Osteoblast (primary cell): ENCODE results near the gene CNKSR1. TPM values are rescaled to one million over a fixed set of nuclear protein-coding genes. Genes with fewer than 3 reads are reported as not detected.
A peak's percentile ranks its signal among the peaks of the same experiment; 100 is the strongest.
"Not testable (repeated sequence)": the region's sequence is repeated elsewhere in the genome, so short reads cannot be mapped to it uniquely, and the experiment has no call there.

Experiments
- DNase-seq: peaks from one replicate; pipeline ENCODE4 v3.0.0; 2011; ENCODE audit warnings: low spot score, mixed read lengths; ENCODE audit not compliant: insufficient read length; ENCODE audit errors: missing footprints
- H2AFZ ChIP-seq: 2 replicates; pipeline ENCODE4 v1.6.0; 2011; ENCODE audit warnings: mild to moderate bottlenecking, low read length
- H3K27ac ChIP-seq: 2 replicates; pipeline ENCODE4 v1.5.1; 2011; ENCODE audit warnings: mild to moderate bottlenecking, low read depth, low read length, moderate library complexity
- H3K27me3 ChIP-seq: 2 replicates; pipeline ENCODE4 v1.6.0; 2012; ENCODE audit warnings: mild to moderate bottlenecking, control low read depth, inconsistent platforms, low read length, moderate library complexity; ENCODE audit not compliant: insufficient read depth
- H3K36me3 ChIP-seq: 2 replicates; pipeline ENCODE4 v1.5.1; 2011; ENCODE audit warnings: mild to moderate bottlenecking, low read length, control low read depth, moderate library complexity; ENCODE audit not compliant: insufficient read depth
- H3K4me1 ChIP-seq: 2 replicates; pipeline ENCODE4 v1.5.1; 2011; ENCODE audit warnings: mild to moderate bottlenecking, low read length, control low read depth, moderate library complexity; ENCODE audit not compliant: insufficient read depth
- H3K4me2 ChIP-seq: 2 replicates; pipeline ENCODE4 v1.6.0; 2011; ENCODE audit warnings: mild to moderate bottlenecking, low read length; ENCODE audit not compliant: insufficient read depth
- H3K4me3 ChIP-seq: fragments of 200-600 bp; sonication (generic); 3 replicates; pipeline ENCODE4 v1.5.1; 2012; ENCODE audit warnings: mild to moderate bottlenecking, low read length, inconsistent platforms; ENCODE audit not compliant: insufficient read depth
- H3K79me2 ChIP-seq: 2 replicates; pipeline ENCODE4 v1.6.0; 2012; ENCODE audit warnings: mild to moderate bottlenecking, low read length, control low read depth, inconsistent platforms; ENCODE audit not compliant: insufficient read depth
- H3K9me3 ChIP-seq: 2 replicates; pipeline ENCODE4 v1.5.1; 2011; ENCODE audit warnings: low read depth, low read length, control low read depth
- H4K20me1 ChIP-seq: 2 replicates; pipeline ENCODE4 v1.6.0; 2012; ENCODE audit warnings: mild to moderate bottlenecking, low read length, control low read depth; ENCODE audit not compliant: insufficient read depth
- total RNA-seq: library from RNA; depleted of rRNA; stranded (reverse); fragments of >200 nt; gene quantifications from 2 replicates; pipeline ENCODE4 v1.2.3, GENCODE V29; 2012
- TF ChIP-seq, protein P1 (sequence below): IDR thresholded peaks from 2 replicates; pipeline ENCODE4 v1.5.1; 2011; ENCODE audit warnings: mild to moderate bottlenecking, low read depth, low read length, moderate library complexity; ENCODE audit errors: extremely low read depth

CNKSR1 gene
- total RNA-seq, 1 donor, result under 0.01 TPM

DNA sequence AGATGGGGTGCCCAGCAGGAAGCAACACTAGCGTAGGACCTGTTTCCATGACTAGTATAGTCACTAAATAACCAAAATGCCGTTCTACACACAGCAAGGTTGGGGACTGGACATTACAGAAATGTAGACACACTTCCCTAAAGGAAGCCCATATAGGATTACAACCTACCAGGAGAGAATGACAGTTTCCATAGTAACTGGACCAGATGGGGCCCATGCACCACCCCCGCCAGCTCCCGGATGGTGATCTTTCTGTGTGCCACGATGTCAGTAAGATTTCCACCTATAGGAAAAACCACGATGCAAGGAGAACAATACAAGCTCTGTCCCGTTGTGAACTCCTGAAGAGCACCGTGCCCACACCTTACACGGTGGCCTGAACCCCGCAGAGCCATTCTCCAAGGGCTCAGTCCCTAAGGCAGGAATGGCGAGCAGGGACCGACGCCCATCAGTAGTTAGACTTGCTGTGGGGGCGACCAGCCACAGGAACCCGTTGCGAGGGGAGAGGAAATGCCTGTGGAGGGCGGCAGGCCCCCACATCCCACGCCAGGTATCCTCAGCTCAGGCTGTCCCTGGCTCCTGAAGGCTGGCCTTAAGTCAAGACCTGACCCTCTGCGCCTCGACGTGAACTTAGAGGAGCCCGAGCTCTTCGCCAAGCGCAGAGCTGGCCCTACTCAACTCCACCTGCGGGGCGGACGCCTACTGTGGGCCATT is 43.1 kb downstream of the CNKSR1 start:
- DNase-seq, result no peak
- TF ChIP-seq, protein P1, sequence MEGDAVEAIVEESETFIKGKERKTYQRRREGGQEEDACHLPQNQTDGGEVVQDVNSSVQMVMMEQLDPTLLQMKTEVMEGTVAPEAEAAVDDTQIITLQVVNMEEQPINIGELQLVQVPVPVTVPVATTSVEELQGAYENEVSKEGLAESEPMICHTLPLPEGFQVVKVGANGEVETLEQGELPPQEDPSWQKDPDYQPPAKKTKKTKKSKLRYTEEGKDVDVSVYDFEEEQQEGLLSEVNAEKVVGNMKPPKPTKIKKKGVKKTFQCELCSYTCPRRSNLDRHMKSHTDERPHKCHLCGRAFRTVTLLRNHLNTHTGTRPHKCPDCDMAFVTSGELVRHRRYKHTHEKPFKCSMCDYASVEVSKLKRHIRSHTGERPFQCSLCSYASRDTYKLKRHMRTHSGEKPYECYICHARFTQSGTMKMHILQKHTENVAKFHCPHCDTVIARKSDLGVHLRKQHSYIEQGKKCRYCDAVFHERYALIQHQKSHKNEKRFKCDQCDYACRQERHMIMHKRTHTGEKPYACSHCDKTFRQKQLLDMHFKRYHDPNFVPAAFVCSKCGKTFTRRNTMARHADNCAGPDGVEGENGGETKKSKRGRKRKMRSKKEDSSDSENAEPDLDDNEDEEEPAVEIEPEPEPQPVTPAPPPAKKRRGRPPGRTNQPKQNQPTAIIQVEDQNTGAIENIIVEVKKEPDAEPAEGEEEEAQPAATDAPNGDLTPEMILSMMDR, result no peak
- H4K20me1 ChIP-seq, result no peaks in the 10 kb centered on the region
- no peaks in the 10 kb centered on the region for H3K9me3 ChIP-seq
- H3K36me3 ChIP-seq, result no peaks in the 10 kb centered on the region
- H3K27ac ChIP-seq, result no peak overlapping the region
- no peak overlapping the region for H3K4me3 ChIP-seq
- peaks cover 55% of the 10 kb centered on the region for H3K27me3 ChIP-seq
- no peak overlapping the region for H2AFZ ChIP-seq
- H3K4me2 ChIP-seq, result no peak overlapping the region
- no peaks in the 10 kb centered on the region for H3K4me1 ChIP-seq
- H3K79me2 ChIP-seq, result no peaks in the 10 kb centered on the region

DNA sequence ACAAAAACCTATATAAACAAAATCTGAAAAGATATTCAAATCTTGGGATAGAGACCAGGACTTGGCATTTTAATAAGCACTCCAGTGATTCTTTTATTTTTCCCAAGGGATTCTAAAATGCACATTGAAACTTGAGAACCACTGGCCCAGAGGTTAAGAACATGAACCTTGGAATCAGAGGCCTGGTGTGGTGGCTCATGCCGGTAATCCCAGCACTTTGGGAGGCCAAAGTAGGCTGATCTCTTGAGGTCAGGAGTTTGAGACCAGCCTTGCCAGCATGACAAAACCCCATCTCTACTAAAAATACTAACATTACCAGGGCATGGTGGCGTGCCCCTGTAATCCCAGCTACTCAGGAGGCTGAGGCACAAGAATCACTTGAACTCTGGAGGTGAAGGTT is 43.8 kb downstream of the CNKSR1 start:
- Histone ChIP-seq H3K27ac (no peak overlapping the region), H3K4me3 (no peak overlapping the region), H2AFZ (no peak overlapping the region), H3K79me2 (no peaks in the 10 kb centered on the region), H4K20me1 (no peaks in the 10 kb centered on the region), H3K4me1 (peaks cover 3% of the 10 kb centered on the region), H3K4me2 (no peak overlapping the region), H3K36me3 (no peaks in the 10 kb centered on the region), H3K27me3 (peaks cover 58% of the 10 kb centered on the region), H3K9me3 (no peaks in the 10 kb centered on the region)
- TF ChIP-seq, protein P1, result no peak
- DNase-seq, result no peak

DNA sequence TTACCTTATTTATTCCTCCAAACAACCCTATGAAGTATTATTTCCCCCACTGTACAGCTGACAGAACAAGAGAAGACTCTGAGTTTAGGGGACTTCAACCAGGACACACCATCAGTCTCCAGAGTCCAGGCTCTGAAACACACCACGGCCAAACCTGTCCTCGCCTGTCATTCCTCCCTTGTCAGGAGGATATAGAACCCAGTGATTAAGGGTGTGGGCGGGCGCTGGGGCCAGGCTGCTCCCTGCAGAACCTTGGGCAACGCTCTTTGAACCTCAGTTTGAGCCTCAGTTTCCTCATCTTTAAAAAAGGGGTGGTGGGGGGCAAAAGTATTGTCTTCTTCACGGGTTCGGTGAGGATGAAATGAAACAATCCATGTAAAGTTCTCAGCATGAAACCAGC is 47.3 kb downstream of the CNKSR1 start:
- Histone ChIP-seq H3K27me3 (peaks cover 61% of the 10 kb centered on the region), H2AFZ (no peak overlapping the region), H3K27ac (no peak overlapping the region), H3K4me3 (no peak overlapping the region), H3K9me3 (no peaks in the 10 kb centered on the region), H3K36me3 (no peaks in the 10 kb centered on the region), H3K79me2 (no peaks in the 10 kb centered on the region), H4K20me1 (no peaks in the 10 kb centered on the region), H3K4me1 (peaks cover 3% of the 10 kb centered on the region), H3K4me2 (no peak overlapping the region)
- no peak for DNase-seq
- TF ChIP-seq, protein P1, result no peak

DNA sequence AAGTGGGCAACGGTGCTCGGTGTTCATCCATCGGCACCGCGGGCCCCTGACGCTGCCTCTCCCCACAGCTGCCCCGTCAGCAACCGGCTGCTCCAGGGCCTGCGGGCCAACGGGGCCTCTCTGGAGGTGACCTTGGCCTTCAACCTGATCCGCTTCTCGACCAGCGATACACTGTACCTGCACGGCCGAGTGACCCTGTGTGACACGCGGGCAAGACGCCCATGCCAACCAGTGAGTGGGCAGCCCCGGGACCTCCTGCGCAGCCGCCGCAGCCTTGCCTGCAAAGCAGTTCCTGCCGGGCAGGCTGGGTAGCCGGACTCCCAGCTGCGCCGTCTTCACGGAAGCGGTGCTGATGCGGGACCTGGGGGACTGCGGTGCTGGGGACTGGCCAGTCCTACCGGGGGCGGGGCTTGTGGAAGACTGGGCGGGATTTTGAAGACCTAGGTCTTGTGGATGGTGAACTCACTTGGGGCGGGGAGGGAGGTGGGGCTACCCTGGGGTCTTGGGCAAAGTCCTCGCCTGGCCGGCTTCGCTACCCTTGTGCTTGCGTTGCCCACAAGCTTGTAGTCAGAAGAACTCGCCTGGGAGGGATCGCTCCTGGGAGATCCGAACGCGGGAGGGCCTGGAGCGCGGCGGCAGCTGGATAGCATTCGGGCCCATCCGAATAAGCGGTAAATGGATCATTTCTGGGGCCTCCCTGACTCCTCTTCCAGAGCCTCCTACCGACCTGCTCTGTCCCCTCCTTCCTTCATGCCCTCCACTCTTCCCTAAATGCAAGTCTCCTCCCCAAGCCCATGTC is 47.9 kb downstream of the CNKSR1 start:
- H4K20me1 ChIP-seq, result no peaks in the 10 kb centered on the region

DNA sequence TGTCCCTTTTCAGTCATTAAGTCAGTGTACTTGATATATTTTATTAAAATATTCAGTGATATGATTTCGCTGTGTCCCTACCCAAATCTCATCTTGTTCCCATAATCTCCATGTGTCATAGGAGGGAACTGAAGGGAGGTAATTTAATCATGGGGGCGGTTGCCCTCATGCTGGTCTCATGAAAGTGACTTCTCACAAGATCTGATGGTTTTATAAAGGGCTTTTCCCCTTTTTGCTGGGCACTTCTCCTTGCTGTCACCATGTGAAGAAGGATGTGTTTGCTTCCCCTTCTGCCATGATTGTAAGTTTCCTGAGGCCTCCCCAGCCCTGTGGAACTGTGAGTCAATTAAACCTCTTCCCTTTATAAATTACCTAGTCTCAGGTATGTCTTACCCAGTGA is 53.4 kb downstream of the CNKSR1 start:
- not testable (repeated sequence) for H3K4me1 ChIP-seq, H3K9me3 ChIP-seq, H2AFZ ChIP-seq, H3K4me2 ChIP-seq, H3K36me3 ChIP-seq, DNase-seq, H4K20me1 ChIP-seq, H3K4me3 ChIP-seq, H3K27ac ChIP-seq
- Histone ChIP-seq H3K27me3 (peaks cover 17% of the 10 kb centered on the region), H3K79me2 (peaks cover 11% of the 10 kb centered on the region)

More for the DNA sequence above, 47.9 kb downstream of the CNKSR1 start:
- DNase-seq, result peak; percentile 88
- Histone ChIP-seq H3K27me3 (peaks cover 61% of the 10 kb centered on the region), H3K79me2 (no peaks in the 10 kb centered on the region), H2AFZ (peak overlapping the region; percentile 81), H3K4me2 (peak overlapping the region; percentile 78), H3K9me3 (no peaks in the 10 kb centered on the region), H3K36me3 (no peaks in the 10 kb centered on the region), H3K4me1 (peaks cover 3% of the 10 kb centered on the region), H3K4me3 (peak overlapping the region; percentile 55), H3K27ac (no peak overlapping the region)
- TF ChIP-seq, protein P1, result no peak
